Adrenal gland (tissue), 12 donors: Measurements from ENCODE around the gene EXTL2. TPM values are rescaled to one million over a fixed set of nuclear protein-coding genes. Genes with fewer than 3 reads are reported as not detected.
A peak's percentile ranks its signal among the peaks of the same experiment; 100 is the strongest.

ENCODE experiments used
- DNase-seq, 7 donors: peaks; one replicate each; pipeline ENCODE4 v3.0.0-alpha.2; 2019 to 2020
- H3K27ac ChIP-seq, 5 donors: fragments of 200-600 bp; sonication (generic) in 4 of 5; 1 replicate in 3 of 5; 2 replicates in 2 of 5; pipeline versions ENCODE4 v1.5.1 to v1.8.0; 2016 to 2020; ENCODE audit warnings: mild to moderate bottlenecking in 1 of 5
- H3K27me3 ChIP-seq: fragments of 200-600 bp; 2 replicates; pipeline ENCODE4 v1.8.0; 2021
- H3K36me3 ChIP-seq, 2 donors: fragments of 200-600 bp; replicated peaks in 1 of 2; 1 replicate in 1 of 2; 2 replicates in 1 of 2; pipeline versions ENCODE4 v1.5.1 to v1.8.0; 2018 to 2022
- H3K4me1 ChIP-seq, 2 donors: fragments of 200-600 bp; replicated peaks in 1 of 2; 1 replicate in 1 of 2; 2 replicates in 1 of 2; pipeline versions ENCODE4 v1.5.1 to v1.8.0; 2018 to 2021
- H3K4me3 ChIP-seq, 4 donors: fragments of 200-600 bp; sonication (generic) in 3 of 4; one replicate each; pipeline ENCODE4 v1.5.1; 2016 to 2018
- H3K9me3 ChIP-seq, 3 donors: fragments of 200-600 bp; sonication (generic) in 1 of 3; replicated peaks in 1 of 3; 1 replicate in 2 of 3; 2 replicates in 1 of 3; pipeline versions ENCODE4 v1.5.1 to v1.8.0; 2016 to 2021
- POLR2A ChIP-seq, 2 donors: fragments of 450-650 bp; IDR thresholded peaks; one replicate each; pipeline ENCODE4 v1.6.1; 2017; ENCODE audit warnings: antibody characterized with exemption in 2 of 2, mild to moderate bottlenecking in 2 of 2, moderate library complexity in 1 of 2
- WGBS, 4 donors: extraction: QIAGEN DNeasy Blood & Tissue Kit in 2 of 4; methylation state at CpG; one replicate each; pipeline versions ENCODE4 v1.1.5 to v1.1.7; 2013 to 2017; 5-methylcytosine and 5-hydroxymethylcytosine counted together
- intact Hi-C, 2 donors: fragments of 100-400 bp; cut with DNase I; formaldehyde crosslinking; loops; one replicate each; pipeline versions ENCODE4 v1.14.1 to v1.15.0; 2022 to 2023
- polyA plus RNA-seq, 3 donors: library from polyadenylated mRNA; stranded (reverse); fragments of 200-250 nt in 2 of 3; fragments of 350-450 nt in 1 of 3; fragmentation: Illumina TruSeq in 1 of 3; extraction: RNeasy Lipid Tissue Mini Kit (QIAGEN cat#74804) in 1 of 3; gene quantifications; one replicate each; pipeline ENCODE4 v1.2.3, GENCODE V29; 2013 to 2014
- total RNA-seq, 9 donors: library from RNA; depleted of rRNA in 4 of 9; stranded (reverse); fragments of >200 nt in 4 of 9; fragments of 120-200 nt in 1 of 9; fragmentation: NEBNext Ultra II Directional in 1 of 9; extraction: Animal tissue kit (Norgen Biotek cat#: 25700) in 1 of 9; gene quantifications; one replicate each; pipeline versions ENCODE4 v1.1.0 to v1.2.4, GENCODE V29; 2013 to 2023
- TF ChIP-seq, protein P1 (sequence below), 6 experiments: fragments of 450-650 bp in 4 of 6; fragments of 200-600 bp in 2 of 6; sonication (generic) in 1 of 6; IDR thresholded peaks; 1 replicate in 5 of 6; 2 replicates in 1 of 6; pipeline versions ENCODE4 v1.5.1 to v1.8.0; 2016 to 2021; ENCODE audit warnings: antibody characterized with exemption in 6 of 6, mild to moderate bottlenecking in 2 of 6, moderate library complexity in 1 of 6
- donor health status: healthy with polysubstance abuse.
- donor health status: Bipolar disorder and iron deficiency.
- donor health status: DM: yes; HTN: yes; CAD: no.
- donor health status: DM: no; HTN: no; CAD: no.
- donor health status: DM: no; HTN: no; CAD: no.
- donor health status: DM: yes; HTN: yes; CAD: no.

Gene EXTL2
- total and polyA plus RNA-seq, 12 donors = 15.4 to 98.9 (median 31.6) TPM

DNA sequence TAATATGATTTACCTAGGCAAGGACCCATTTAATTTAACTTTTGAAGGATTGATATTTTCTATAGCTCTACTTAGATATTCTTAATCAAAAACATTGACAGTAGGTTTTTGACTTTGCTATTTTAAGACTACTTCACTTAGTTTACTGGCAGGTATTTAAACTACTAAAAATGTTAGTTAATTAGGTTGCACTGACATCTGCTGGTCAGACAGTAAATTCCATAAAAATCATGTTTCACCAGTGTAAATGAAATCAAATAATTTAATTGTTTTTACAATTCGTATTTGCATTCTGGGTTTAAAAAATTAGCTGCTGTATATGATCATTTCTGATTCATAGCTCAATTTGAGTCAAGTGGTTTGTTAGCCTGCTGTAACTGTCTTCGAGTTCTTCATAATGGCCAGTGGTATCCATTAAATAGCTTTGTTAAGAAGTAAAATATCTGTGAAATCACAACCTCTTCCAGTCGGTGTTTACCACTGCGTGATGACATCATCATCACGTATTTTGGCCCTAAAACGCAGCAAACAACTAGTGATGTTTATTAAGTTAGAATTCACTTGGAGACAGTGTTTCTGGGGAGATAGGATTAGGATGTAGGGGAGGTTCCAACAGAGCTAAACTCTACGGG, 26.2 kb downstream of the EXTL2 start:
- H3K27me3 ChIP-seq = no peaks in the 10 kb centered on the region
- no peak for TF ChIP-seq POLR2A (IDR thresholded peaks at IDR 0.05)
- TF ChIP-seq, protein P1, sequence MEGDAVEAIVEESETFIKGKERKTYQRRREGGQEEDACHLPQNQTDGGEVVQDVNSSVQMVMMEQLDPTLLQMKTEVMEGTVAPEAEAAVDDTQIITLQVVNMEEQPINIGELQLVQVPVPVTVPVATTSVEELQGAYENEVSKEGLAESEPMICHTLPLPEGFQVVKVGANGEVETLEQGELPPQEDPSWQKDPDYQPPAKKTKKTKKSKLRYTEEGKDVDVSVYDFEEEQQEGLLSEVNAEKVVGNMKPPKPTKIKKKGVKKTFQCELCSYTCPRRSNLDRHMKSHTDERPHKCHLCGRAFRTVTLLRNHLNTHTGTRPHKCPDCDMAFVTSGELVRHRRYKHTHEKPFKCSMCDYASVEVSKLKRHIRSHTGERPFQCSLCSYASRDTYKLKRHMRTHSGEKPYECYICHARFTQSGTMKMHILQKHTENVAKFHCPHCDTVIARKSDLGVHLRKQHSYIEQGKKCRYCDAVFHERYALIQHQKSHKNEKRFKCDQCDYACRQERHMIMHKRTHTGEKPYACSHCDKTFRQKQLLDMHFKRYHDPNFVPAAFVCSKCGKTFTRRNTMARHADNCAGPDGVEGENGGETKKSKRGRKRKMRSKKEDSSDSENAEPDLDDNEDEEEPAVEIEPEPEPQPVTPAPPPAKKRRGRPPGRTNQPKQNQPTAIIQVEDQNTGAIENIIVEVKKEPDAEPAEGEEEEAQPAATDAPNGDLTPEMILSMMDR (IDR thresholded peaks at IDR 0.05) = peak; percentile 59 to 90 (median 80)
- no peaks in the 10 kb centered on the region for H3K36me3 ChIP-seq
- DNase-seq = no peak
- H3K4me3 ChIP-seq = peak overlapping the region in 1 of 4 donors; percentile 6
- H3K4me1 ChIP-seq = peaks cover 0 to 6% of the 10 kb centered on the region in 2 donors
- no peaks in the 10 kb centered on the region for H3K9me3 ChIP-seq
- 7 to 12% (median 9%) methylated on average over 7 of the region's 7 CpGs for WGBS, 4 donors
- intact Hi-C loops = loop anchor here (2.0 to 10.0 kb wide), 3 partner anchors 144 to 406 kb away; no protein-coding TSS in a partner anchor
- H3K27ac ChIP-seq = no peak overlapping the region

DNA sequence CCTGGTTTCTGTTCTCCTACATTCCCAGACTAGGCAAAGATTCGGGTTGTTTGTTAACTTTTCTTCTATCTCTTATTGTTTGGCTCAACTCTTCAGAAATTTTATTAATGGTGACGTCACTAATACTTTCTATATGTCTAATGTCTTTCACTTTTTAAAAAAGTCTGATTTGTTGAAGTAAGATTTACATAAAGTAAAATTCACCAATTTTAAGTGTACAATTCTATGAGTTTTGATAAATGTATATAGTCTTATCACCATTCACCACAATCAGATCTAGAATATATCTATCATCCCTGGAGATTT, 27.8 kb downstream of the EXTL2 start:
- DNase-seq = no peak
- no peak overlapping the region for H3K27ac ChIP-seq
- no peaks in the 10 kb centered on the region for H3K9me3 ChIP-seq
- no peak for TF ChIP-seq POLR2A (IDR thresholded peaks at IDR 0.05)
- TF ChIP-seq, protein P1 (IDR thresholded peaks at IDR 0.05) = no peak
- intact Hi-C loops = loop anchor here (5.0 to 10.0 kb wide), 2 partner anchors 142 to 405 kb away; no protein-coding TSS in a partner anchor
- H3K4me3 ChIP-seq = no peak overlapping the region
- no peaks in the 10 kb centered on the region for H3K27me3 ChIP-seq
- peaks cover 0 to 6% of the 10 kb centered on the region in 2 donors for H3K4me1 ChIP-seq
- H3K36me3 ChIP-seq = no peaks in the 10 kb centered on the region
- WGBS, 4 donors = 60 to 68% (median 65%) methylated on average over 2 of the region's 2 CpGs

DNA sequence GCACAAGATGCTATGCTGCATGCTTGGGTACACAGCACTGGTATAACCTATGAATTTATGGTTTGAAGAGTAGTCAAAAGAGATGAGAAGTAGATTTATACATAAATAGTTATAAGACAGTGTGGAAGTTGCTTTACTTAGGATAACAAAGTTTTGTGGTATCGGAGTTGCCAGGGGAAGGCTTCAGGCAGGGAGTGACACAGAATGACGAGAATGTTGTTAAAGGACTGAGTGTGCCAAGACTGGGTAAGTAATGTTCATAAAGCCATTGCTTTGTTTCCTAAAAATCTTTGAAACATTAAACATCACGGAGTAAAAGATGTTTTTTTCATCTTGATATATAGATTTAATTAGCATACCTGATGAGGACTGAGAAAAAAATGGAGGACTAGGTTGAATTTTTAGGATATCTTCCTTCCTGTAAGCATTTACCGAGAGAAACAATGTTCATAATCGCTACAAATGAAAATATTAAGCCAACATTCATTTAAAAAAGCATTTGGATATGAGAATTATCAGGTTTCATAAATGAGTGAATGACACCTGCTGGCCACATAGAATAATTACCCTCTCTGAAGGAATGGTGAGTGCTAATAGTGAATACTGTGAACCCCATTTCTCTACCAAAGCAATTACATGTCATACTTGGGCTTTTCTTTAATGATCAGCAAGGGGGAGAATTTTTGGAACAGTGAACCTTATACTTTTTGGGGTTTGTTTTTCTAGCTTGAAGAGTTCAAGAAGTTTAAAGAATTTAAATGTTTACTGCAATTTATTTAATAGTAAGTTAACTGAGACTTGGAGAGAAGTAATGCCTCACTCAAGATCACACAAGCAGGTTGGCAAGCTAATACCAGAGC, 28.4 kb downstream of the EXTL2 start:
- DNase-seq = no peak

DNA sequence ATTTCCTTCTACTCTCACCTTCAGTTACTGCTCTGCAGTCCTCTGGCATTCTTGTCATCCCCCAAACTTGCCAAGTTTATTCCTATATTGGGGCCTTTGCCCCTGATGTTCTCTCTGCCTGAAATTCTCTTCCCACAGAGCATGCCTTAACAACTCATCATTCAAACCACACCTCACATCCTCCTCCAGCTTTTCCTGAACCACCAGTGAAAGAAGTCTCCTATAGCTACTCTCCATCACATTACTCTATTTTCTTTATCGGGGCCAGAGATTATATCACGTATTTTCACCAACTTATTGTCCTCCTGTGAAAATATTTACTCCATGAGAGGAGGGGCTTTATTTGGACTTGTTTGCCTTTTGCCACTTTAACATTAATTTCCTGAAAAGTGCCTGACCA, 32.1 kb downstream of the EXTL2 start:
- TF ChIP-seq POLR2A (IDR thresholded peaks at IDR 0.05) = no peak
- TF ChIP-seq, protein P1 (IDR thresholded peaks at IDR 0.05) = no peak
- H3K4me1 ChIP-seq = peaks cover 0 to 6% of the 10 kb centered on the region in 2 donors
- no peaks in the 10 kb centered on the region for H3K9me3 ChIP-seq
- no peak for DNase-seq
- no peaks in the 10 kb centered on the region for H3K27me3 ChIP-seq
- no peaks in the 10 kb centered on the region for H3K36me3 ChIP-seq
- 83 to 95% (median 89%) methylated on average over 2 of the region's 2 CpGs for WGBS, 4 donors
- intact Hi-C loops = loop anchor here in 1 of 2 donors (5.0 to 10.0 kb wide), 2 partner anchors 138 to 400 kb away; no protein-coding TSS in a partner anchor
- H3K27ac ChIP-seq = no peak overlapping the region
- no peak overlapping the region for H3K4me3 ChIP-seq

More for the DNA sequence above, 28.4 kb downstream of the EXTL2 start:
- peaks cover 0 to 6% of the 10 kb centered on the region in 2 donors for H3K4me1 ChIP-seq
- H3K27me3 ChIP-seq = no peaks in the 10 kb centered on the region
- H3K9me3 ChIP-seq = no peaks in the 10 kb centered on the region
- intact Hi-C loops = loop anchor here (5.0 to 10.0 kb wide), 2 partner anchors 141 to 404 kb away; no protein-coding TSS in a partner anchor
- H3K36me3 ChIP-seq = no peaks in the 10 kb centered on the region
- peak overlapping the region in 1 of 4 donors; percentile 25 for H3K4me3 ChIP-seq
- H3K27ac ChIP-seq = no peak overlapping the region
- TF ChIP-seq, protein P1 (IDR thresholded peaks at IDR 0.05) = peak; percentile 42 to 86 (median 73)
- TF ChIP-seq POLR2A (IDR thresholded peaks at IDR 0.05) = no peak
- 18 to 26% (median 22%) methylated on average over 5 of the region's 5 CpGs for WGBS, 4 donors
